Activated CD8-positive, alpha-beta T cell treated with anti-CD3 and anti-CD28 coated beads, Interleukin-2, amount 10 ng/mL, durations not matched to agents 7 days and 5 days (primary cell): Measurements from ENCODE around the gene PCDHGA11. TPM values are rescaled to one million over a fixed set of nuclear protein-coding genes. Genes with fewer than 3 reads are reported as not detected.
"Not testable (repeated sequence)": the region's sequence is repeated elsewhere in the genome, so short reads cannot be mapped to it uniquely, and the experiment has no call there.

ENCODE experiments used
- ATAC-seq: fragments of 150-1000 bp; cut with Tn5 transposase; one replicate; pipeline ENCODE4 v1.10.0; 2021; ENCODE audit warnings: moderate library complexity
- CTCF ChIA-PET: fragments of 350-600 bp; sonication (Branson Sonifier 250); formaldehyde crosslinking; loops from one replicate; lab custom pipeline; 2021; ENCODE audit warnings: antibody characterized with exemption; lab: Charles Lee
- POLR2A ChIA-PET: fragments of 350-600 bp; sonication (Branson Sonifier 250); formaldehyde crosslinking; loops from one replicate; lab custom pipeline; 2021; ENCODE audit warnings: antibody characterized with exemption; lab: Charles Lee
- DNase-seq: peaks from one replicate; pipeline ENCODE4 v3.0.0-alpha.2; 2020
- H3K27ac Mint-ChIP-seq: one replicate; pipeline ENCODE4 v1.8.0; 2021; ENCODE audit warnings: mild to moderate bottlenecking, mixed read lengths
- H3K27me3 Mint-ChIP-seq: one replicate; pipeline ENCODE4 v1.8.0; 2021; ENCODE audit warnings: low read depth, mixed read lengths
- H3K36me3 Mint-ChIP-seq: one replicate; pipeline ENCODE4 v1.8.0; 2021; ENCODE audit warnings: low read depth, mixed read lengths
- H3K4me1 Mint-ChIP-seq: one replicate; pipeline ENCODE4 v1.8.0; 2021; ENCODE audit warnings: low read depth, mixed read lengths
- H3K4me3 Mint-ChIP-seq: one replicate; pipeline ENCODE4 v1.8.0; 2021; ENCODE audit warnings: mild to moderate bottlenecking, mixed read lengths
- H3K9me3 Mint-ChIP-seq: one replicate; pipeline ENCODE4 v1.8.0; 2022; ENCODE audit warnings: mixed read lengths; ENCODE audit not compliant: insufficient read depth
- total RNA-seq, 2 experiments: library from RNA; stranded (reverse); gene quantifications; one replicate each; pipeline ENCODE4 v1.2.3, GENCODE V29; 2021

PCDHGA11 gene
- total RNA-seq, 2 experiments from 2014 or later = 0.05 TPM; not detected in 1

DNA sequence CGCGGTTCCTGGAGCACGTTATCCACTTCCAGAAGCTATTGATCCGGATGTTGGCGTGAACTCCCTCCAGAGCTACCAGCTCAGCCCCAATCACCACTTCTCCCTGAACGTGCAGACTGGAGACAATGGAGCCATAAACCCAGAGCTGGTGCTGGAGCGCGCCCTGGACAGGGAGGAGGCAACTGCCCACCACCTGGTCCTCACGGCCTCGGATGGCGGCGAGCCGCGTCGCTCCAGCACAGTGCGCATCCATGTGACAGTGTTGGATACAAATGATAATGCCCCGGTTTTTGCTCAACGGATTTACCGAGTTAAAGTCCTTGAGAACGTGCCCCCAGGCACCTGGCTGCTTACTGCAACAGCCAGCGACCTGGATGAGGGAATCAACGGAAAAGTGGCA is 17.5 kb upstream of the PCDHGA11 start:
- CTCF ChIA-PET = interaction anchor here (1.1 to 1.8 kb wide), 2 partner anchors 9 to 154 kb away, joined by 3 read pairs; no protein-coding TSS in a partner anchor
- POLR2A ChIA-PET = no interaction called here
- peaks cover 23% of the 10 kb centered on the region for H3K9me3 Mint-ChIP-seq
- peaks cover 11% of the 10 kb centered on the region for H3K36me3 Mint-ChIP-seq
- peaks cover 5% of the 10 kb centered on the region for H3K4me1 Mint-ChIP-seq
- ATAC-seq (no peak), DNase-seq (no peak)
- H3K4me3 Mint-ChIP-seq = no peak overlapping the region
- H3K27me3 Mint-ChIP-seq = peaks cover 52% of the 10 kb centered on the region
- H3K27ac Mint-ChIP-seq = no peak overlapping the region

DNA sequence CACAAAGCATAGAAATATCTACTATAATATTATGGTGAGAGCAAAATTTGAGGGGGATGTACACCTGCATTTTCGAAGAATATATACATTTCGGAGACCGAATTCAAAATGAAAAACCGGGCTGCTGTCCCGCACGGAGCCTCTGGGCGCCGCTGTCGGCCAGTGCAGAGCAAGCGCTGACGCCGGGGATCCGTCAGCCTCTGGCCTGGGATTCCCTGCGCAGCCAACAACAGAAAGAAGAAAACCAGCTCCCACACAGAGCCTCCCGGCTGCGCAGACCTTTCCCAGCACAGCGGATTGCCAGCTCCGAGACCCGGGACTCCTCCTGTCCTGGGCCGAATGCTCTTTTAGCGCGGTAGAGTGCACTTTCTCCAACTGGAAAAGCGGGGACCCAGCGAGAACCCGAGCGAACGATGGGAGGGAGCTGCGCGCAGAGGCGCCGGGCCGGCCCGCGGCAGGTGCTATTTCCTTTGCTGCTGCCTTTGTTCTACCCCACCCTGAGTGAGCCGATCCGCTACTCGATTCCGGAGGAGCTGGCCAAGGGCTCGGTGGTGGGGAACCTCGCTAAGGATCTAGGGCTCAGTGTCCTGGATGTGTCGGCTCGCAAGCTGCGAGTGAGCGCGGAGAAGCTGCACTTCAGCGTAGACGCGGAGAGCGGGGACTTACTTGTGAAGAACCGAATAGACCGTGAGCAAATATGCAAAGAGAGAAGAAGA is 12.9 kb upstream of the PCDHGA11 start, which contains the start of gene PCDHGB6:
PCDHGB6 (plus strand) TSS at position 232 of the 716 bp plus-strand sequence; CDS start at position 414, 182 bp downstream.
- peaks cover 49% of the 10 kb centered on the region for H3K27me3 Mint-ChIP-seq
- POLR2A ChIA-PET, H3K27ac Mint-ChIP-seq, H3K4me1 Mint-ChIP-seq, ATAC-seq, DNase-seq: not testable (repeated sequence)
- CTCF ChIA-PET = interaction anchor here (0.6 to 1.9 kb wide), 7 partner anchors 10 to 156 kb away, joined by 3 to 6 read pairs (median 4); partner anchors contain the start of genes PCDHGB7 and TAF7
- peaks cover 13% of the 10 kb centered on the region for H3K36me3 Mint-ChIP-seq
- H3K9me3 Mint-ChIP-seq = peaks cover 24% of the 10 kb centered on the region
- H3K4me3 Mint-ChIP-seq = peak within 1 kb of the TSS; percentile 25

DNA sequence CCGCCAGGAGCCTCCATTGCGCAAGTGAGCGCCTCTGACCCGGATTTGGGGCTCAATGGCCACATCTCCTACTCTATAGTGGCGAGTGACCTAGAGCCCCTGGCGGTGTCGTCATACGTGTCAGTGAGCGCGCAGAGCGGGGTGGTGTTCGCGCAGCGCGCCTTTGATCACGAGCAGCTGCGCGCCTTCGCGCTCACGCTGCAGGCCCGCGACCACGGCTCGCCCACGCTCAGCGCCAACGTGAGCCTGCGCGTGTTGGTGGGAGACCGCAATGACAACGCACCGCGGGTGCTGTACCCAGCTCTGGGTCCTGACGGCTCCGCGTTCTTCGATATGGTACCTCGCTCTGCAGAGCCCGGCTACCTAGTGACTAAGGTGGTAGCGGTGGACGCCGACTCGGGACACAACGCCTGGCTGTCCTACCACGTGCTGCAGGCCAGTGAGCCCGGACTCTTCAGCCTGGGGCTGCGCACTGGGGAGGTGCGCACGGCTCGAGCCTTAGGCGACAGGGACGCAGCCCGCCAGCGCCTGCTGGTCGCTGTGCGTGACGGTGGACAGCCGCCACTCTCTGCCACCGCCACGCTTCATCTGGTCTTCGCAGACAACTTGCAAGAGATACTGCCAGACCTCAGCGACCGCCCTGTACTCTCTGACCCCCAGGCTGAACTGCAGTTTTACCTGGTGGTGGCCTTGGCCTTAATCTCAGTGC is 11.1 kb upstream of the PCDHGA11 start:
- H3K36me3 Mint-ChIP-seq = peaks cover 17% of the 10 kb centered on the region

DNA sequence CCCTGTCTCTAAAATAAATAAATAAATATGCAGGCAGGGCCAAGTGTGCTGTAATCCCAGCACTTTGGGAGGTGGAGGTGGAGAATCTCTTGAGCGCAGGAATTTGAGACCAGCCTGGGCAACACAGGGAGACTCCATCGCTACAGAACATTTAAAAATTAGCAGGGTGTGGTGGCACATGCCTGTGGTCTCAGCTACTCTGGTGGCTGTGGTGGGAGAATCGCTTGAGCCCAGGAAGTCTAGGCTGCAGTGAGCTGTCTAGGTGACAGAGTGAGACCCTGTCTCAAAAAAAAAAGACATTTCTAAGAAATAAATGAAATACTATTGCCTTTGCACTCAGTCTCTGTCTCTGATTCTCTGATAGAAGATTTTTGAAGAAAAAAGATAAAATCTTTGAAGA is 9.3 kb upstream of the PCDHGA11 start:
- no peak for DNase-seq
- Mint-ChIP-seq H3K27ac (no peak overlapping the region), H3K4me3 (no peak overlapping the region), H3K36me3 (peaks cover 17% of the 10 kb centered on the region), H3K27me3 (peaks cover 63% of the 10 kb centered on the region), H3K4me1 (peaks cover 21% of the 10 kb centered on the region), H3K9me3 (peaks cover 25% of the 10 kb centered on the region)
- ATAC-seq = no peak
- POLR2A ChIA-PET = no interaction called here
- CTCF ChIA-PET = interaction anchor here (3.7 to 4.1 kb wide), 2 partner anchors 91 to 102 kb away, joined by 14 to 36 read pairs; partner anchors contain the start of gene TAF7

More for the DNA sequence above, 11.1 kb upstream of the PCDHGA11 start:
- CTCF ChIA-PET = no interaction called here
- H3K4me3 Mint-ChIP-seq = no peak overlapping the region
- H3K4me1 Mint-ChIP-seq = peaks cover 21% of the 10 kb centered on the region
- H3K27me3 Mint-ChIP-seq = peaks cover 52% of the 10 kb centered on the region
- H3K9me3 Mint-ChIP-seq = peaks cover 25% of the 10 kb centered on the region
- no peak overlapping the region for H3K27ac Mint-ChIP-seq
- ATAC-seq (no peak), DNase-seq (no peak)
- POLR2A ChIA-PET = no interaction called here

DNA sequence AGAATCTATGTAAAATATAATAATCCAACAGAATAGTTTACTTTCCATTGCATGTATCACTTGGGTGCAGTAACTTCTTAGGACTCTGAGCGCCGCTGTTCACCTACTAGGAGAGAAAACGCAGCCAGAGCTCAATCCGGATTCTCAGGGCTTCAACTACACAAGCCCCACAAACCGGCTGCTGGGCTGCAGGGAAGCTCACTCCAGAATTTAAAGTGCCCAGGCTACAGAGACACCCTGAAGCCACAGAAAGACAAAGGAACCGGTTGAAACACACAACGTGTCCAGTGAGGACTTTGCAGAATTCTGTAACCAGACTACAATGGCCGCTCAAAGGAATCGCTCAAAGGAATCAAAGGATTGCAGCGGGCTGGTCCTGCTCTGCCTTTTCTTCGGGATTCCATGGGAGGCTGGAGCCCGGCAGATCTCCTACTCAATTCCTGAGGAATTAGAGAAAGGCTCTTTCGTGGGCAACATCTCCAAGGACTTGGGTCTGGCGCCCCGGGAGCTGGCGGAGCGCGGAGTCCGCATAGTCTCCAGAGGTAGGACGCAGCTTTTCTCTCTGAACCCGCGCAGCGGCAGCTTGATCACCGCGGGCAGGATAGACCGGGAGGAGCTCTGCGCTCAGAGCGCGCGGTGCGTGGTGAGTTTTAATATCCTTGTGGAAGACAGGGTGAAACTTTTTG is 7.9 kb upstream of the PCDHGA11 start, which contains the start of gene PCDHGA10:
PCDHGA10 (plus strand) TSS at position 134 of the 686 bp plus-strand sequence; CDS start at position 323, 189 bp downstream.
- peaks cover 60% of the 10 kb centered on the region for H3K27me3 Mint-ChIP-seq
- no peak within 1 kb of the TSS for H3K27ac Mint-ChIP-seq
- ATAC-seq = peak; percentile 75
- ChIA-PET CTCF (interaction anchor here (0.6 to 4.1 kb wide), 34 partner anchors 8 to 691 kb away, joined by 3 to 36 read pairs (median 5); partner anchors contain the start of genes PCDHGA11, PCDHGA12, PCDHGA4 and PCDHGA8), POLR2A (interaction anchor here (1.1 kb wide), 1 partner anchor 101 kb away, joined by 3 read pairs; no protein-coding TSS in a partner anchor)
- DNase-seq = peak; percentile 71
- peaks cover 19% of the 10 kb centered on the region for H3K36me3 Mint-ChIP-seq
- H3K4me3 Mint-ChIP-seq = peak within 1 kb of the TSS; percentile 71
- H3K4me1 Mint-ChIP-seq = peaks cover 26% of the 10 kb centered on the region
- peaks cover 25% of the 10 kb centered on the region for H3K9me3 Mint-ChIP-seq

DNA sequence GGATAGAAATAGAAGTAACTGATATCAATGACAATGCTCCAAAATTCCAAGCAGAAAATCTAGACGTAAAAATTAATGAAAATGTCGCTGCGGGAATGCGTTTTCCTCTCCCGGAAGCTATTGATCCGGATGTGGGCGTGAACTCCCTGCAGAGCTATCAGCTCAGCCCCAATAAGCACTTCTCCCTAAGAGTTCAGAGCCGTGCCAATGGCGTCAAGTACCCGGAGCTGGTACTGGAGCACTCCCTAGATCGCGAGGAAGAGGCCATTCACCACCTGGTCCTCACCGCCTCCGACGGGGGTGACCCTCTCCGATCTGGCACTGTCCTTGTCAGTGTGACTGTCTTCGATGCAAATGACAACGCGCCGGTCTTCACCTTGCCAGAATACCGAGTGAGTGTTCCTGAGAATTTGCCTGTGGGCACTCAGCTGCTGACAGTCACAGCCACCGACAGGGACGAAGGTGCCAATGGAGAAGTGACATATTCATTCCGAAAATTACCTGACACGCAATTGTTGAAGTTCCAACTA is 7.2 kb upstream of the PCDHGA11 start:
- H3K4me3 Mint-ChIP-seq = peak overlapping the region; percentile 71
- no peak overlapping the region for H3K27ac Mint-ChIP-seq
- H3K9me3 Mint-ChIP-seq = peaks cover 25% of the 10 kb centered on the region
- ChIA-PET CTCF (interaction anchor here (0.9 to 4.1 kb wide), 27 partner anchors 8 to 154 kb away, joined by 3 to 36 read pairs (median 5); partner anchors contain the start of genes PCDHGA11, PCDHGA12, PCDHGA4 and PCDHGA8), POLR2A (interaction anchor here (1.1 kb wide), 1 partner anchor 100 kb away, joined by 3 read pairs; no protein-coding TSS in a partner anchor)
- H3K4me1 Mint-ChIP-seq = peaks cover 24% of the 10 kb centered on the region
- peaks cover 21% of the 10 kb centered on the region for H3K36me3 Mint-ChIP-seq
- ATAC-seq (no peak), DNase-seq (no peak)
- peaks cover 62% of the 10 kb centered on the region for H3K27me3 Mint-ChIP-seq

DNA sequence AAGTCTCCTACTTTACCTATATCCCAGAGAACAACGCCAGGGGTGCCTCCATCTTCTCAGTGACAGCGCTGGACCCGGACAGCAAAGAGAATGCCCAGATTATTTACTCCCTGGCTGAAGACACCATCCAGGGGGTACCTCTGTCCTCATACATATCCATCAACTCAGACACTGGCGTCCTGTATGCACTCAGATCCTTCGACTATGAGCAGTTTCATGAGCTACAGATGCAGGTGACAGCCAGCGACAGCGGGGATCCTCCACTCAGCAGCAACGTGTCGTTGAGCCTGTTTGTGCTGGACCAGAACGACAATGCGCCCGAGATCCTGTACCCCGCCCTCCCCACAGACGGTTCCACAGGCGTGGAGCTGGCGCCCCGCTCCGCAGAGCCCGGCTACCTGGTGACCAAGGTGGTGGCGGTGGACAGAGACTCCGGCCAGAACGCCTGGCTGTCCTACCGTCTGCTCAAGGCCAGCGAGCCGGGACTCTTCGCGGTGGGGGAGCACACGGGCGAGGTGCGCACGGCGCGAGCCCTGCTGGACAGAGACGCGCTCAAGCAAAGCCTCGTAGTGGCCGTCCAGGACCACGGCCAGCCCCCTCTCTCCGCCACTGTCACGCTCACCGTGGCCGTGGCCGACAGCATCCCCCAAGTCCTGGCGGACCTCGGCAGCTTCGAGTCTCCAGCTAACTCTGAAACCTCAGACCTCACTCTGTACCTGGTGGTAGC is 6.1 kb upstream of the PCDHGA11 start:
- H3K36me3 Mint-ChIP-seq = peaks cover 21% of the 10 kb centered on the region

DNA sequence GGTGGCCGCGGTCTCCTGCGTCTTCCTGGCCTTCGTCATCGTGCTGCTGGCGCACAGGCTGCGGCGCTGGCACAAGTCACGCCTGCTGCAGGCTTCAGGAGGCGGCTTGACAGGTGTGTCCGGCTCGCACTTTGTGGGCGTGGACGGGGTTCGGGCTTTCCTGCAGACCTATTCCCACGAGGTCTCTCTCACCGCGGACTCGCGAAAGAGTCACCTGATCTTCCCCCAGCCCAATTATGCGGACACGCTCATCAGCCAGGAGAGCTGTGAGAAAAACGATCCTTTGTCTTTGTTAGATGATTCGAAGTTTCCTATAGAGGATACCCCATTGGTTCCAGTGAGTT is 5.6 kb upstream of the PCDHGA11 start:
- POLR2A ChIA-PET, H3K27ac Mint-ChIP-seq, ATAC-seq, DNase-seq, H3K4me3 Mint-ChIP-seq: not testable (repeated sequence)
- peaks cover 20% of the 10 kb centered on the region for H3K9me3 Mint-ChIP-seq
- peaks cover 57% of the 10 kb centered on the region for H3K27me3 Mint-ChIP-seq
- CTCF ChIA-PET = interaction anchor here (3.7 kb wide), 1 partner anchor 95 kb away, joined by 14 read pairs; the partner anchor contains the start of gene TAF7
- H3K36me3 Mint-ChIP-seq = peaks cover 22% of the 10 kb centered on the region
- H3K4me1 Mint-ChIP-seq = peaks cover 24% of the 10 kb centered on the region

More for the DNA sequence above, 6.1 kb upstream of the PCDHGA11 start:
- ATAC-seq, H3K27ac Mint-ChIP-seq, DNase-seq, POLR2A ChIA-PET: not testable (repeated sequence)
- peaks cover 24% of the 10 kb centered on the region for H3K4me1 Mint-ChIP-seq
- H3K27me3 Mint-ChIP-seq = peaks cover 60% of the 10 kb centered on the region
- peaks cover 23% of the 10 kb centered on the region for H3K9me3 Mint-ChIP-seq
- H3K4me3 Mint-ChIP-seq = peak overlapping the region; percentile 10
- CTCF ChIA-PET = interaction anchor here (1.2 to 4.1 kb wide), 6 partner anchors 16 to 110 kb away, joined by 7 to 36 read pairs (median 16); partner anchors contain the start of genes PCDHGA12, PCDHGB4, PCDHGB5 and TAF7

DNA sequence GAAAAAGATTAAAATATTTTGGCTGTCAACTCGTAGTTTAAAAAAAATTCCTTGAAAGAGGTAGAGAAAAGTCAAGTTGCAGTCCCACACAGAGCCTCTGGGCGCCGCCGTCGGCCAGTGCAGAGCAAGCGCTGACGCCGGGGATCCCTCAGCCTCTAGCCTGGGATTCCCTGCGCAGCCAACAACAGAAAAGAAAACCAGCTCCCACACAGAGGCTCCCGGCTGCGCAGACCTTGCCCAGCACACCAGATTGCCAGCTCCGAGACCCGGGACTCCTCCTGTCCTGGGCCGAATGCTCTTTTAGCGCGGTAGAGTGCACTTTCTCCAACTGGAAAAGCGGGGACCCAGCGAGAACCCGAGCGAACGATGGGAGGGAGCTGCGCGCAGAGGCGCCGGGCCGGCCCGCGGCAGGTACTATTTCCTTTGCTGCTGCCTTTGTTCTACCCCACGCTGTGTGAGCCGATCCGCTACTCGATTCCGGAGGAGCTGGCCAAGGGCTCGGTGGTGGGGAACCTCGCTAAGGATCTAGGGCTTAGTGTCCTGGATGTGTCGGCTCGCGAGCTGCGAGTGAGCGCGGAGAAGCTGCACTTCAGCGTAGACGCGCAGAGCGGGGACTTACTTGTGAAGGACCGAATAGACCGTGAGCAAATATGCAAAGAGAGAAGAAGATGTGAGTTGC is 3.2 kb upstream of the PCDHGA11 start, which contains the start of gene PCDHGB7:
PCDHGB7 (plus strand) TSS at position 184 of the 679 bp plus-strand sequence; CDS start at position 367, 183 bp downstream.
- peaks cover 27% of the 10 kb centered on the region for H3K9me3 Mint-ChIP-seq
- H3K36me3 Mint-ChIP-seq = peaks cover 35% of the 10 kb centered on the region
- POLR2A ChIA-PET = not testable (repeated sequence)

More for the DNA sequence above, 3.2 kb upstream of the PCDHGA11 start, which contains the start of gene PCDHGB7:
- peak within 1 kb of the TSS; percentile 23 for H3K4me3 Mint-ChIP-seq
- peaks cover 71% of the 10 kb centered on the region for H3K27me3 Mint-ChIP-seq
- DNase-seq (peak; percentile 52), ATAC-seq (peak; percentile 64)
- CTCF ChIA-PET = interaction anchor here (1.0 to 2.6 kb wide), 5 partner anchors 10 to 146 kb away, joined by 3 to 12 read pairs (median 8); partner anchors contain the start of genes PCDHGB6 and TAF7
- H3K4me1 Mint-ChIP-seq = peaks cover 30% of the 10 kb centered on the region
- peak within 1 kb of the TSS; percentile 18 for H3K27ac Mint-ChIP-seq
